Activated naive CD4-positive, alpha-beta T cell treated with anti-CD3 and anti-CD28 coated beads, Interleukin-2, amount 10 ng/mL, durations not matched to agents 5 hours and 36 hours (primary cell): ENCODE measurements around the gene IL23R. TPM values are rescaled to one million over a fixed set of nuclear protein-coding genes. Genes with fewer than 3 reads are reported as not detected.

Source experiments
- total RNA-seq, 2 experiments: library from RNA; stranded (reverse); gene quantifications; one replicate each; pipeline ENCODE4 v1.2.3, GENCODE V29; 2021

The IL23R gene, protein sequence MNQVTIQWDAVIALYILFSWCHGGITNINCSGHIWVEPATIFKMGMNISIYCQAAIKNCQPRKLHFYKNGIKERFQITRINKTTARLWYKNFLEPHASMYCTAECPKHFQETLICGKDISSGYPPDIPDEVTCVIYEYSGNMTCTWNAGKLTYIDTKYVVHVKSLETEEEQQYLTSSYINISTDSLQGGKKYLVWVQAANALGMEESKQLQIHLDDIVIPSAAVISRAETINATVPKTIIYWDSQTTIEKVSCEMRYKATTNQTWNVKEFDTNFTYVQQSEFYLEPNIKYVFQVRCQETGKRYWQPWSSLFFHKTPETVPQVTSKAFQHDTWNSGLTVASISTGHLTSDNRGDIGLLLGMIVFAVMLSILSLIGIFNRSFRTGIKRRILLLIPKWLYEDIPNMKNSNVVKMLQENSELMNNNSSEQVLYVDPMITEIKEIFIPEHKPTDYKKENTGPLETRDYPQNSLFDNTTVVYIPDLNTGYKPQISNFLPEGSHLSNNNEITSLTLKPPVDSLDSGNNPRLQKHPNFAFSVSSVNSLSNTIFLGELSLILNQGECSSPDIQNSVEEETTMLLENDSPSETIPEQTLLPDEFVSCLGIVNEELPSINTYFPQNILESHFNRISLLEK
- total RNA-seq = under 1 TPM; 0.12 to 0.13 TPM

DNA sequence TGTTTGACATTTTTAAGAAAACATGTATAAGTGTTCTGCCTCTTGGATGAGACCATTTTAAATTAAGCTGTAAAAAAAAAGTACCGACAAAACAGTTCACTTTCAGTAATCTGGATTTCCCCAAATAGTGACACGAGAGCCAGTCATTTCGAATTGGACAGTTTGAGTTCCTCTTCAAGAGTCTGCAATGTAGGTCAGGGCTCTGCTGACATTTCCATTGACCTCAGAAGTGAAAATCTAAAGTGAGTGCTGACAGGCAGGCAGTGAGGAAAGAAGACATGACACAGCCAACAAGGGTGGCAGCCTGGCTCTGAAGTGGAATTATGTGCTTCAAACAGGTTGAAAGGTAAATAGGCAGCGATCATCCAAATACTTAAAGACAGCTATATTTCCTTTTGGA is at the start of gene IL23R:
TSS of gene IL23R (plus strand) at position 259 of the 400 bp plus-strand sequence. CDS start 1,667 bp downstream, outside the sequence.

DNA sequence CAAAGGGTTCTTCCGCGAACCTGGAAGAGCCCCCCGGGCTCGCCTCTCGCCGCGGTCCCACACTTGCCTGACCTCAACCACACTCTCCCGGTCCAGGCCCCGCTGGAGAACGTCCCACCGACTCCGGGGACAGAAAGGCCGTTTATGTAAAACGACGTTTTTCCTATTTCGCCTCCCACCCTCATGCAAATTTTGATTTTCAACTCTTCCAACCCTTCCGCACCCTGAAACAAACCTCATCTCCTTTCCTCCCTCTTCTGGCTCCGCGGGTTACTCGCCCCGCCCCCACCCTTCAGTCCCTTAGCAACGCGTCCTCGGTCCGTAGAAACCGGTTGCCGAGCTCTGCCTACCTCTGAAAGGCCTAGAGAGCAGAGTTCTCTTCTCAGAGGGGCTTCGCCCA is 31.6 kb upstream of the IL23R start, which contains the start of gene C1orf141:
TSS of gene C1orf141 (minus strand) at position 276 of the 400 bp plus-strand sequence. CDS start 7,730 bp downstream, outside the sequence.

DNA sequence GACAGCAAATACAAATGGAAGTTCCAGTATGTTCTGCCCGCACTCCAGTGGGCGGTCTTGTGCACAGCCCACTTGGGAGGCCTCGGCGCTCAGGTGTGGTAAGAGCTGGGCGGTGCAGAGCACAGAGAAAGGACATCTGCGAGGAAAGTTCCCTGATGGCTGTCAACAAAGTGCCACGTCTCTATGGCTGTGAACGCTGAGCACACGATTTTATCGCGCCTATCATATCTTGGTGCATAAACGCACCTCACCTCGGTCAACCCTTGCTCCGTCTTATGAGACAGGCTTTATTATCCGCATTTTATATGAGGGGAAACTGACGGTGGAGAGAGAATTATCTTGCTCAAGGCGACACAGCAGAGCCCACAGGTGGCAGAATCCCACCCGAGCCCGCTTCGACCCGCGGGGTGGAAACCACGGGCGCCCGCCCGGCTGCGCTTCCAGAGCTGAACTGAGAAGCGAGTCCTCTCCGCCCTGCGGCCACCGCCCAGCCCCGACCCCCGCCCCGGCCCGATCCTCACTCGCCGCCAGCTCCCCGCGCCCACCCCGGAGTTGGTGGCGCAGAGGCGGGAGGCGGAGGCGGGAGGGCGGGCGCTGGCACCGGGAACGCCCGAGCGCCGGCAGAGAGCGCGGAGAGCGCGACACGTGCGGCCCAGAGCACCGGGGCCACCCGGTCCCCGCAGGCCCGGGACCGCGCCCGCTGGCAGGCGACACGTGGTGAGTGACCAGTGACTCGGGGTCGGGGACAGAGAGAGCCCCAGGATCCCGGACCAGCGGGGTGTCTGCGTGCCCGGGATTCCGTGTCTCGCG is 141.2 kb downstream of the IL23R start, which contains the start of gene IL12RB2:
TSS of gene IL12RB2 (plus strand) at position 623 of the 810 bp plus-strand sequence. CDS start 12,496 bp downstream, outside the sequence.

Other genes with a start within 250 kb of the IL23R start
- gene DNAI4, start 241.6 kb upstream of the IL23R start, total RNA-seq = 1 to 10 TPM; 1.9 to 2.2 TPM
- gene MIER1, start 241.5 kb upstream of the IL23R start, total RNA-seq = 10 to 100 TPM; 50.8 to 51.1 TPM
- 10 to 100 TPM; 13.4 to 13.5 TPM for gene SLC35D1, start 112.3 kb upstream of the IL23R start, total RNA-seq
- not detected for gene C1orf141, start 31.5 kb upstream of the IL23R start, total RNA-seq
- 10 to 100 TPM; 32.2 to 32.9 TPM for gene IL12RB2, start 141.4 kb downstream of the IL23R start, total RNA-seq